DMS 273 (cell line): ENCODE data around the gene ACAN.
A peak's percentile ranks its signal among the peaks of the same experiment; 100 is the strongest.
"Not testable (repeated sequence)": the region's sequence is repeated elsewhere in the genome, so short reads cannot be mapped to it uniquely, and the experiment has no call there.

Experiments used
- DNase-seq: peaks from one replicate; lab custom pipeline; 2025; ENCODE audit not compliant: unreplicated experiment; lab: John Stamatoyannopoulos, UW

ACAN gene

GRCh38 chr15:88918738-88919137, 115.5 kb downstream of the ACAN start:
- DNase-seq, result peak; percentile 26

- no peak for DNase-seq
These were observed 117.1 kb downstream of the ACAN start for GRCh38 chr15:88920186-88920891.

GRCh38 chr15:88920892-88921435, 117.7 kb downstream of the ACAN start:
- not testable (repeated sequence) for DNase-seq
